ENCODE results near the gene LANCL1. TPM values are rescaled to one million over a fixed set of nuclear protein-coding genes. Genes with fewer than 3 reads are reported as not detected.

LANCL1 gene
- total and polyA plus RNA-seq, 2 experiments from 2014 or later: 22.7 to 40.2 TPM

DNA sequence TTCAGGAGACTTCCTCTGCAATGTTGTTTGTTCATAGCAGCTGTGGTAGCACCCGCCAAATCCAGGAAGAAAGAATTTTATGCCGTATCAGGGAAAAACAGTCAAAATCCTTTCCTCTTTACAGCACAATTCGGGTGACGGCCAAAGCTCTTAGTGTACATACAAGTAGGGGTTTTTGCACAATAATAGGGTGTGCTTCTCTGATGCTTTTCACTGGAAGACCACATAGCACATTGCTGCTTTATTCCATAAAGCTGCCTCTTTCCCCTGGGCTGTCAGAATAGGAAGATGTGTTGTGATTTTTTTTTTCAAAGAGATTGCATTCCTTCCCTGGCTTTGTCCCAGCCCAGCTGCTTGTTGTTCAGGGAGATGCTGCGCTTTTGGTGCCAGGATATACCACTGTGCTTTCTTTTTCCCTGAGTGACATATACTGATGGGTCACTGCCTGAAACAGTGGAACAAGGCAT lies 27.2 kb upstream of the LANCL1 start:
- no peaks in the 10 kb centered on the region for H3K27me3 ChIP-seq
- no peak overlapping the region for H3K4me2 ChIP-seq
- H3K36me3 ChIP-seq (replicated peaks; ENCODE audit: insufficient read depth, low read depth): no peaks in the 10 kb centered on the region
- no peaks in the 10 kb centered on the region for H3K79me2 ChIP-seq
- H3K27ac ChIP-seq: no peak overlapping the region
- no peaks in the 10 kb centered on the region for H4K20me1 ChIP-seq (ENCODE audit: insufficient read depth, poor library complexity, severe bottlenecking)
- H3K9me2 ChIP-seq (replicated peaks; ENCODE audit: insufficient read depth): no peaks in the 10 kb centered on the region
- no peaks in the 10 kb centered on the region for H3K4me1 ChIP-seq (ENCODE audit: insufficient read depth)
- H2AFZ ChIP-seq: no peak overlapping the region
- WGBS (ENCODE audit: low lambda C conversion rate, missing lambda C conversion rate): 85% methylated on average over 5 of the region's 5 CpGs
- TF ChIP-seq EZH2 (IDR thresholded peaks at IDR 0.05; ENCODE audit: borderline replicate concordance): no peak
- no peak for TF ChIP-seq EZH2phosphoT487 (IDR thresholded peaks at IDR 0.05; ENCODE audit: low read depth, severe bottlenecking, unreplicated experiment)
- TF ChIP-seq CTCF (IDR thresholded peaks at IDR 0.05; ENCODE audit: poor library complexity): no peak
- no peaks in the 10 kb centered on the region for H3K9me3 ChIP-seq (ENCODE audit: low read depth)
- no peak overlapping the region for H3K4me3 ChIP-seq
- DNase-seq (ENCODE audit: low spot score): no peak

GRCh38 chr2:210503001-210503623 lies 26.6 kb upstream of the LANCL1 start:
- 32% methylated on average over 7 of the region's 7 CpGs for WGBS (ENCODE audit: low lambda C conversion rate, missing lambda C conversion rate)
- no peaks in the 10 kb centered on the region for H3K9me3 ChIP-seq (ENCODE audit: low read depth)
- no peaks in the 10 kb centered on the region for H3K79me2 ChIP-seq
- no peaks in the 10 kb centered on the region for H3K27me3 ChIP-seq
- no peaks in the 10 kb centered on the region for H3K4me1 ChIP-seq (ENCODE audit: insufficient read depth)
- no peaks in the 10 kb centered on the region for H3K9me2 ChIP-seq (replicated peaks; ENCODE audit: insufficient read depth)
- H3K4me3 ChIP-seq: no peak overlapping the region
- H3K27ac ChIP-seq: no peak overlapping the region
- DNase-seq (ENCODE audit: low spot score): peak; percentile 71
- no peaks in the 10 kb centered on the region for H4K20me1 ChIP-seq (ENCODE audit: insufficient read depth, poor library complexity, severe bottlenecking)
- peak; percentile 91 for TF ChIP-seq CTCF (IDR thresholded peaks at IDR 0.05; ENCODE audit: poor library complexity)
- TF ChIP-seq EZH2phosphoT487 (IDR thresholded peaks at IDR 0.05; ENCODE audit: low read depth, severe bottlenecking, unreplicated experiment): no peak
- peak overlapping the region; percentile 32 for H3K4me2 ChIP-seq
- H3K36me3 ChIP-seq (replicated peaks; ENCODE audit: insufficient read depth, low read depth): no peaks in the 10 kb centered on the region
- H2AFZ ChIP-seq: no peak overlapping the region

DNA sequence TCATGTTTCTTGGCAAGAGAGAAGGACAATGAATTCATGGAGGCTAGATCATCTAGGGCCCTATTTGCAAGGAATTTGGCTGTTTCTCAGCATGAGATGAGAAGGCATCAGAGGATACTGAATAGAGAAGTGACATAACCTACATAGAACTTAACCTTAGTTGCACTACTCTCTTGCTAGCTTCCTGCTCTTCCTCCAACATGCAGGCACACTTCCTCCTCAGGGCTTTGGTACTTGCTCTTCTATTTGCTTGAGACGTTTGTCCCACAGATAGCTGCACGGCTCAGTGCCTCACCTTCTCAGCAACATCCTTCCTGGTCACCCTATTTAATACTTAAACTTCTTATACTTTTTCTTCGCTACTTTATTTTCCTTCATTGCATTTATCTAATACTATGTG lies 20.0 kb upstream of the LANCL1 start:
- Histone ChIP-seq H3K36me3 (replicated peaks; ENCODE audit: insufficient read depth, low read depth) (no peaks in the 10 kb centered on the region), H3K27ac (no peak overlapping the region), H3K9me3 (ENCODE audit: low read depth) (no peaks in the 10 kb centered on the region), H3K27me3 (no peaks in the 10 kb centered on the region), H3K4me2 (no peak overlapping the region), H3K4me3 (no peak overlapping the region), H3K9me2 (replicated peaks; ENCODE audit: insufficient read depth) (no peaks in the 10 kb centered on the region), H2AFZ (no peak overlapping the region), H4K20me1 (ENCODE audit: insufficient read depth, poor library complexity, severe bottlenecking) (no peaks in the 10 kb centered on the region), H3K4me1 (ENCODE audit: insufficient read depth) (no peaks in the 10 kb centered on the region), H3K79me2 (no peaks in the 10 kb centered on the region)
- no peak for TF ChIP-seq EZH2phosphoT487 (IDR thresholded peaks at IDR 0.05; ENCODE audit: low read depth, severe bottlenecking, unreplicated experiment)
- no peak for TF ChIP-seq CTCF (IDR thresholded peaks at IDR 0.05; ENCODE audit: poor library complexity)
- TF ChIP-seq EZH2 (IDR thresholded peaks at IDR 0.05; ENCODE audit: borderline replicate concordance): no peak
- WGBS (ENCODE audit: low lambda C conversion rate, missing lambda C conversion rate): 67% methylated on average over 3 of the region's 3 CpGs
- no peak for DNase-seq (ENCODE audit: low spot score)
